ENCODE measurements around the gene OCA2. TPM values are rescaled to one million over a fixed set of nuclear protein-coding genes. Genes with fewer than 3 reads are reported as not detected.

Gene OCA2
- total and polyA plus RNA-seq, 2 of the 4 experiments (the other 2 are of a cell fraction): under 0.01 to 0.03 TPM

- Histone ChIP-seq H2BK5ac (ENCODE audit: low read depth, low read length, poor library complexity, severe bottlenecking) (no peak overlapping the region), H2BK120ac (ENCODE audit: low read depth, low read length) (no peak overlapping the region), H3K36me3 (ENCODE audit: control insufficient read depth, insufficient read depth, low read length) (peaks cover 13% of the 10 kb centered on the region), H3K9me1 (ENCODE audit: insufficient read depth, low read length) (peaks cover 2% of the 10 kb centered on the region; the same call in 1 of the 2 replicates), H2BK15ac (ENCODE audit: low read depth, low read length) (no peak overlapping the region), H3K9me3 (ENCODE audit: control insufficient read depth, insufficient read depth, low read length) (no peaks in the 10 kb centered on the region), H3K4ac (ENCODE audit: low read depth, low read length) (no peak overlapping the region), H2AK9ac (replicated peaks; ENCODE audit: low read depth, low read length, poor library complexity) (no peak overlapping the region), H4K20me1 (ENCODE audit: insufficient read depth, low read length) (no peaks in the 10 kb centered on the region; the same call in 1 of the 2 replicates), H3K18ac (ENCODE audit: low read depth, low read length) (no peak overlapping the region), H3K14ac (replicated peaks; ENCODE audit: low read depth, low read length) (no peak overlapping the region), H2BK20ac (ENCODE audit: low read depth, low read length) (no peak overlapping the region), H4K91ac (ENCODE audit: insufficient read depth, low read depth, low read length) (no peak overlapping the region), H3K27me3 (ENCODE audit: control insufficient read depth, insufficient read depth, low read length) (peaks cover 6% of the 10 kb centered on the region; the same call in 1 of the 2 replicates), H3K27ac (ENCODE audit: insufficient read depth, low read length) (no peak overlapping the region), H3K4me2 (ENCODE audit: low read depth, low read length) (no peak overlapping the region), H3K4me3 (ENCODE audit: insufficient read depth, low read depth, low read length) (no peak overlapping the region), H3K79me1 (ENCODE audit: low read depth in 1 of 2, low read length in 2 of 2) (no peaks in the 10 kb centered on the region), H3K23ac (ENCODE audit: low read depth, low read length) (no peak overlapping the region), H3K56ac (ENCODE audit: extremely low read depth, insufficient read depth, low read length) (no peak overlapping the region), H2AK5ac (ENCODE audit: low read depth, low read length) (no peak overlapping the region), H4K8ac (ENCODE audit: low read depth in 2 of 2, low read length in 2 of 2) (no peak overlapping the region), H2AFZ (replicated peaks; ENCODE audit: low read length, poor library complexity) (peak overlapping the region; percentile 82), H3K9ac (ENCODE audit: low read depth, low read length) (no peak overlapping the region), H4K5ac (ENCODE audit: low read depth, low read length) (no peak overlapping the region), H3K4me1 (ENCODE audit: control insufficient read depth, insufficient read depth, low read length) (no peaks in the 10 kb centered on the region; the same call in 1 of the 2 replicates)
- ChIA-PET CTCF (interaction anchor here (0.6 to 1.9 kb wide), 3 partner anchors 9 to 166 kb away, joined by 3 to 4 read pairs (median 3); partner anchors contain the start of gene OCA2), POLR2A (ENCODE audit: unreplicated experiment) (no interaction called here)
- BruUV-seq (replicated peaks): no TSS peak
- WGBS, 2 experiments (ENCODE audit: extremely low coverage in 2 of 2, insufficient read length in 1 of 2): 77% methylated on average over 3 of the region's 8 CpGs; no CpG with 5 or more reads in 1 of the 2 experiments
- dilution Hi-C loops (cut with HindIII; ENCODE audit: low sequenced_read_pairs, unreplicated experiment): no loop called here
- in situ Hi-C loops (cut with MboI; ENCODE audit: low sequenced_read_pairs): loop anchor here (25.0 kb wide), 1 partner anchor 1221 kb away; no protein-coding TSS in a partner anchor
- DNase-seq (no peak), ATAC-seq (ENCODE audit: low read depth) (no peak)
- no peak for TF ChIP-seq RCOR1 (IDR thresholded peaks at IDR 0.05; ENCODE audit: insufficient replicate concordance, low read length)
- TF ChIP-seq POLR2A (IDR thresholded peaks at IDR 0.05; ENCODE audit: low read depth, low read length): no peak
- TF ChIP-seq NFE2L2 (IDR thresholded peaks at IDR 0.05; ENCODE audit: low read depth, low read length): no peak
- no peak for TF ChIP-seq MAFK (IDR thresholded peaks at IDR 0.05; ENCODE audit: low read depth, low read length)
- no peak for TF ChIP-seq SMC3 (IDR thresholded peaks at IDR 0.05; ENCODE audit: low read depth, low read length)
- no peak for TF ChIP-seq BHLHE40 (IDR thresholded peaks at IDR 0.05; ENCODE audit: low read depth, low read length)
- no peak for TF ChIP-seq MXI1 (IDR thresholded peaks at IDR 0.05; ENCODE audit: borderline replicate concordance, low read depth, low read length)
- no peak for TF ChIP-seq RFX5 (IDR thresholded peaks at IDR 0.05; ENCODE audit: low read depth, low read length)
- TF ChIP-seq, protein P1, sequence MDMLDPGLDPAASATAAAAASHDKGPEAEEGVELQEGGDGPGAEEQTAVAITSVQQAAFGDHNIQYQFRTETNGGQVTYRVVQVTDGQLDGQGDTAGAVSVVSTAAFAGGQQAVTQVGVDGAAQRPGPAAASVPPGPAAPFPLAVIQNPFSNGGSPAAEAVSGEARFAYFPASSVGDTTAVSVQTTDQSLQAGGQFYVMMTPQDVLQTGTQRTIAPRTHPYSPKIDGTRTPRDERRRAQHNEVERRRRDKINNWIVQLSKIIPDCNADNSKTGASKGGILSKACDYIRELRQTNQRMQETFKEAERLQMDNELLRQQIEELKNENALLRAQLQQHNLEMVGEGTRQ (IDR thresholded peaks at IDR 0.05; ENCODE audit: low read depth, low read length): no peak
- no peak for TF ChIP-seq RAD21 (IDR thresholded peaks at IDR 0.05; ENCODE audit: low read length)
- TF ChIP-seq MAZ (IDR thresholded peaks at IDR 0.05; ENCODE audit: borderline replicate concordance, low read depth, low read length): no peak
- TF ChIP-seq CHD1 (IDR thresholded peaks at IDR 0.05; ENCODE audit: low read depth, low read length): no peak
- TF ChIP-seq FOS (IDR thresholded peaks at IDR 0.05; ENCODE audit: low read depth, low read length): no peak
- no peak for TF ChIP-seq CEBPB (IDR thresholded peaks at IDR 0.05; ENCODE audit: low read depth, low read length)
- no peak for TF ChIP-seq CTCF (conservative IDR thresholded peaks at IDR 0.05; ENCODE audit: low read depth, low read length)
- TF ChIP-seq ELK1 (IDR thresholded peaks at IDR 0.05; ENCODE audit: borderline replicate concordance, low read depth, low read length): no peak
- intact Hi-C loops (cut with micrococcal nuclease): no loop called here
Measured at GRCh38 chr15:28107904-28108275, 8.8 kb upstream of the OCA2 start.

Data from IMR-90 (cell line).